COLO668 (cell line): ENCODE data around the gene IL24.

ENCODE experiments used
- DNase-seq: peaks from one replicate; lab custom pipeline; 2025; ENCODE audit not compliant: unreplicated experiment; lab: John Stamatoyannopoulos, UW

IL24 gene

DNA sequence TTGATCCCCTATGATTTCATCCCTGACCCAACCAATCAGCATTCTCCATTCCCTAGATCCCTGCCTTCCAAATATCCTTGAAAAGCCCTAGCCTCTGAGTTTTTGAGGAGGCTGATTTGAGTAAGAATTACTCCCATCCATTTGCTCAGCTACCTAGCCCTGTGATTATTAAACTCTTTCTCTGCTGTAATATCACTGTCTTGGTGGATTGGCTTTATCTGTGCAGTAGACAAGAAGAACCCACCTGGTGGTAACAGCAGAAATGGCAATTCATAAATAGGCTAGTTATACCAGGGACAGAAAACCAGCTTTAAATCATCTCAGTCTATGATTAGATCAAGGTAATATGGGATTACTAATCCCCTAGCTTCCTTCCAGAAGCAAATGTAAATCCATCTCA, 18.8 kb upstream of the IL24 start:
- DNase-seq: no peak

GRCh38 chr1:206880314-206880713, 16.9 kb upstream of the IL24 start:
- no peak for DNase-seq

GRCh38 chr1:206882555-206882954, 14.7 kb upstream of the IL24 start:
- DNase-seq: no peak

- DNase-seq: no peak
Measured at GRCh38 chr1:206883160-206883559, 14.1 kb upstream of the IL24 start.

DNA sequence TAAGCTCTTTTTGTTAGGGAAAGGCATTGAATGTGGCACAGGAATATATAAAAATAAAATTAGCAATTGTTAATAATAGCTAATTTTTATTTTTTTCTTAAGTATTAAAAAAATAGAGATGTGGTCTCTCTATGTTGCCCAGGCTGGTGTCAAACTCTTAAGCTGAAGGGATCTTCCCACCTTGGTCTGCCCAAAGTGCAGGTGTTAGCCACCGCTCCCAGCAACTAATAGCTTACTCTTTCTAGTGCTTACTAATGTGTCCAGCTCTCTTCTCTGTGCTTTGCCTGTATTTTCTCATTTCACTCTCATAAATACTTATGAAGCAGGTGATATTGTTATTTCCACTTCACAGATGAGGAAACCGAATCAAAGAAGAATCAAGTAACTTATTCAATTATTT, 13.4 kb upstream of the IL24 start:
- DNase-seq: no peak

DNA sequence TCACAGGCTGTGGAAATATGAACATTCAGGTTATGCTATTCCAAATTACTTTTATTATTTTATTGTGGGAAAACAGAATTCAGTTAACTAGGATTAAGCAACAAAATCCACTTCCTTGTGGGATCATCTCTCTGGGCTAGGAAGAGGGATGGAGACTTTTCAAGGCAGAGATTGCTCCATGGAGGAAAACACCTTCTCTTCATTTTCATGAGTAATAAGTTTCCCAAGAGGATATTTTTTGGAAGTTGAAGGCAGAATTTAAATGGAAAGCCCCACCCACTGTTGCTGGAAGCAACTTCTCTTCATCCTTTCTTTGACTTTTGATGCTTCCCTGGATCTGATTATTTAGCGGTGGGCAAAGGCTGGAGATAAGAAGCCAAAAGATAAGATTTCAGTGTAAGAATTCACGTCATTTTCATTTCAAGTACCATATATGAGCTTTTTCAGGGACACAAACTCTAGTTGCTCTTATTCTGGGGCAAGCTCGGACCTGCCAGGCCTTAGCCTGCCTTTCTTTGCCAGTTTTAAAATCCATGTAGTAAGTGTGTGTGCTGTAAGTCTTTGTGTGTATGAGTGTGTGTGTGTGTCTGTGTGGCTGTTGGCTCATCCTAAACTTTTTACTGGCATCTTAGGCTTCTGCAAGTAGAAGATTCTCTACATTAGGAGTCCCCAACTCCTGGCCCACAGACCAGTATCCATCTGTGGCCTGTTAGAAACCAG, 11.7 kb upstream of the IL24 start:
- no peak for DNase-seq

DNA sequence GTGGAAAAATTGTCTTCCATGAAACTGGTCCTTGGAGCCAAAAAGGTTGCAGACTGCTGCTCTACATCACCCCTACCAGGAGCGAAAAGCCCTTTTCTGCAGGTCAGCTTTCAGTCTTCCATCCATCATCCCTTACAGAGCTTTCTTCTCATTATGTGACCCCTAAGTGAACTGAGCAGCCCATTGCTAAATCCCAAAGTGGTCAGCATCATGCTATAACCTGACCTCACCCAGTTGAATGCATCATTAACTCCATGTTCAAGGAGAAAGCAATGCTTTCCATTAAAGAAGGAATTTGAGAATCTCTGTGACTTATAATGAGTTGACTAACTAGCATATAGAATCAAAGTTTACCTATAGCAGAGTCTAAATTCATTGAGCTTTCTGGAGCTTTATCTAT, 10.4 kb upstream of the IL24 start:
- DNase-seq: no peak

DNA sequence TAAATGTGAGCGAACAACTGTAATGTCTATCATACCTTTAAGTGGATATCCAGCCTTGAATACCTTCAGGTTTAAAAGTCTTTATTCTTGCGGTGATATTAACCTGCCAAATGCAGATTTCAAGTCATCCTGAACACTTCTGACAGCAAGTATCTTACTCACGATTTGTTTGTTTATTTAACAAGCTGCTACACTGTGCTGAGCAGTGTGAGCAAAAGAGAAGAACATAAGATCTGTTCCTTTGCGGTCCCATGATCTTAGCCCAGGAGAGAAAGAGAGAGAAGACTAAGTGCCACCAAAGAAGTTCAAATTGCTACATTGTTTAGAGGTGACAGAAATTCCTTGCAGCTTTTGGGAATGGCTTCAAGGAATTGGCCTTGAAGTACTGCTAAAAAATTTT, 9.5 kb upstream of the IL24 start:
- DNase-seq: no peak

GRCh38 chr1:206890125-206891060, 6.8 kb upstream of the IL24 start:
- no peak for DNase-seq

- no peak for DNase-seq
Measured at GRCh38 chr1:206891412-206891811, 5.8 kb upstream of the IL24 start.

- no peak for DNase-seq
Measured at GRCh38 chr1:206892351-206892984, 4.8 kb upstream of the IL24 start.

DNA sequence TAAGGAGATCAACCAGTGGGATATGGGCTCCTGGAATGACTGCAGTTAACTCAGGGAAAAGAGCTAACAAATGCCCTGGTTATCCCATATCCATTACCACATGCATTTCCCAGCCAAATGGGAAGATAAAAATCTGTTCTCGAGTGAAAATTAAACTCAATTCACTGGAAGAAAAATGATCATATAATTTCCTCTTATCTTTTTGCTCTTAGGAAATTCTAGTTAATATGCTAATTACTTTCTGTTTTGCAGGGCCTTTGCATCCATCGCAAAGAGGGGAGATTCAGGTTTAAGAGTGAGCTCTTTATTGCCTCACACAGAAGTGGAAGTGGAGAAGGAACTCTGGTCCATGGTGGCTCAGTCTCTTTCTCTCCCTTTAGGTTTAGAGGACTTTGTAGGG, 3.9 kb upstream of the IL24 start:
- no peak for DNase-seq

DNA sequence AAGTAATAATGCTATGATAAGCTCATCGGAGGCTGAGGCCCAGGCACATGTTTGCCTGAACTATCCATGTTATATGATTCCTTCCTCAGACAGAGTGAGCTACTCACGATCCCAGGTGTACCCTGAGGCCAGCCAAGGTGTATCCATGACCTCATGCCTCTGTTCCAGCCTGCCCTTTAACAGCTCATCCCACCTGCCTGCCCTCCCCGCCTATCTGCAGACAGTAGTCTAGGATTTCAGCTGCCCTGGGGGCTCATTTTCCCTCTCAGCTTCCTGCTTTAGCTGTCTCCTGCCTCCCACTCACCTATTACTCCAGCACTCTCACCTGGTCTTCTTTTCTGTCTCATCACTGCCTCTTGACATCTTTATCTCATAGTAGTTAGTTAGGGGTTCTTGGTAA, 1.9 kb upstream of the IL24 start:
- peak; percentile 96 for DNase-seq

DNA sequence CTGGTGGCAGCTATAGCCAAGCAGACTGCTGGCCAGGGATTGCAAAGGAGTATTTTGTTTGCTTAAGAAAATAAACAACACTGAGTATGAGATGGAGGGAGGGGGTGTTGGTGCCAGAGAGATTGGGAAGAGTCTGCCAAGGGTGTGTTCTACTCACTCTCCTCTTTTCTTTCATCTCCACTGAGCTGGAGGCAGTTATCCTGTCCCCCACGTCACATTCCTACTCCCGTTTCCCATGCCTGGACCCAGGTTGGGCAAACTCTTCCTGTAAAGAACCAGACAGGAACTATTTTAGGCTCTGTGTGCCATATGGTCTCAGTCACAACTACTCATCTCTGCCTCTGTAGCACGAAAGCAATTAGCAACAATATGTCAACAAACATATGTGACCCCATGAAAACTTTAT, 1.4 kb upstream of the IL24 start:
- peak; percentile 75 for DNase-seq

DNA sequence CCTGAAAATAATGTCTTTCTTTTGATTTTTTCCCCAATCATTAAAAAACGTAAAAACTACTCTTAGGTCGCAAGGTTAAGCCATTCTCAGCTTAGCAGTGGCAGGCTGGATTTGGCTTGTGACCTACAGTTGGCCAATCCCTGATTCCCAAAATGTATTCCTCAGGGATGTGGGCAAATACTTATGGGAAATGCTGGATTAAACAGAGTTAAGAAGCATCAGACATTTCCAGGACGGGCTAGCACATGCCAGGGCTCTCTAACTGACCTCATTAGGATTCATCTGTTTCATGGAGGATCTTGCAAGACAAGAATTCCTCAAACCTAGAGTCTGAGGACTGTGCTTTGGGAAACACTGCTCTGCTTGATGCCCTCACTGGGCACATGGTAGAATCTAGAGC, 982 bp upstream of the IL24 start:
- peak; percentile 21 for DNase-seq

DNA sequence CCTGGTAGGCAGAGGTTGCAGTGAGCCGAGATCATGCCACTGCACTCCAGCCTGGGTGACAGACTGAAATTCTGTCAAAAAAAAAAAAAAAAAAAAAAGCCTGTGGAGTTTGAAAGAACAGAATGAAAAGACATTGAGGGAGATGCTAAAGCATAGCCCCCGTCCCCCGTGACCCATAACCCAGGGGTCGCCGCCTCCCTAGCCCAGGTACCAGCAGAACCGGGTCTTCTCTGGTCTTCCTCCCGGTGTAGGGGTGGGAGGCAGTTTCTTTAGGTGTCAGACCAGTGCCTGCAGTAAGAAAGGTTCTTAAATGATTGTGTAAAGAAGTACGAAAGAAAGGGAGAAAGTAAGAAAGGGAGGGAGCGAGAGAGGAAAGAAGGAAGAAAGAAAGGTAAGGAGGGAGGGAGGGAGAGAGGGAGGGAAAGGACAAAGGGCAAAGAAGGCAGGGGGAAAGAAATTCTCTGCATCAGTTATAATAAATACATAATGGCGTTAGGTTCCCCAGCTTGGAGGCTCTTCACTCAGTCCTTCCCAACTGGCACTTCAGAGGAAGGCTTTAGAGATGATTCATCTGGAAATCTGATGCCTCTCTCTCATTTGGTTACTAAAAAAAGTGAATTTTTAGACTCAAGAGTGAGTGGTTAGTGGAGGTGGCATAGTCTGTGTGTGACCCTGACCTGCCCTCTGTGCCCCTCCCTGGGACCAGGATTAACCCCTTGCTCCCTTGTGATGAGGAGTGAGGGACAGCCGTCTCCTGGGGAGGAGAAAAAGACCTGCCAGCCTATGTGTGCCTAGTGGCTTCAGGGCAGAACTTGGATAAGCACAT, 1.1 kb downstream of the IL24 start:
- DNase-seq: no peak

- DNase-seq: no peak
Measured at GRCh38 chr1:206898915-206899431, 1.7 kb downstream of the IL24 start.

- DNase-seq: no peak
Measured at GRCh38 chr1:206899717-206900116, 2.5 kb downstream of the IL24 start.

- DNase-seq: no peak
Measured at GRCh38 chr1:206900149-206900548, 2.9 kb downstream of the IL24 start.

GRCh38 chr1:206901944-206902343, 4.7 kb downstream of the IL24 start:
- DNase-seq: no peak

- no peak for DNase-seq
Measured at GRCh38 chr1:206902702-206903101, 5.5 kb downstream of the IL24 start.
